HEK293 (cell line): ENCODE results near the gene POU2AF3.
"Not testable (repeated sequence)": the region's sequence is repeated elsewhere in the genome, so short reads cannot be mapped to it uniquely, and the experiment has no call there.

ENCODE experiments used
- CTCF ChIA-PET: fragments of 350-600 bp; formaldehyde crosslinking; extraction: SDS; loops from one replicate; lab custom pipeline; 2021; ENCODE audit warnings: antibody characterized with exemption; lab: Yijun Ruan, JAX
- POLR2A ChIA-PET: fragments of 300-600 bp; formaldehyde crosslinking; extraction: SDS; loops from one replicate; lab custom pipeline; 2020; ENCODE audit warnings: antibody characterized with exemption, inconsistent platforms; lab: Yijun Ruan, JAX
- H3K27ac ChIP-seq: fragments of 200-500 bp; sonication (Bioruptor generic); 2 replicates; pipeline ENCODE4 v1.5.1; 2014; ENCODE audit warnings: low read depth, low read length, control low read depth, inconsistent platforms; ENCODE audit errors: extremely low read depth
- H3K36me3 ChIP-seq, 2 experiments: fragments of 200-500 bp in 1 of 2; sonication (Bioruptor generic) in 1 of 2; 1 replicate in 1 of 2; 2 replicates in 1 of 2; pipeline ENCODE4 v1.5.1; 2014 to 2017; ENCODE audit warnings: inconsistent platforms in 2 of 2, low read length in 2 of 2; ENCODE audit not compliant: control insufficient read depth in 2 of 2, insufficient read depth in 1 of 2
- H3K4me1 ChIP-seq: fragments of 200-500 bp; sonication (Bioruptor generic); 2 replicates; pipeline ENCODE4 v1.5.1; 2014; ENCODE audit warnings: mild to moderate bottlenecking, low read length, inconsistent platforms; ENCODE audit not compliant: control insufficient read depth, insufficient read depth
- H3K4me3 ChIP-seq: 2 replicates; pipeline ENCODE4 v1.5.1; 2011; ENCODE audit warnings: low read depth, mild to moderate bottlenecking, control low read depth, low read length, moderate library complexity
- H3K9me3 ChIP-seq: fragments of 200-500 bp; sonication (Bioruptor generic); 2 replicates; pipeline ENCODE4 v1.5.1; 2014; ENCODE audit warnings: low read depth, low read length, inconsistent platforms; ENCODE audit not compliant: control insufficient read depth, insufficient read depth
- GLI2 ChIP-seq: fragments of 450-650 bp; formaldehyde crosslinking; IDR thresholded peaks from 2 replicates; pipeline ENCODE4; 2017; ENCODE audit warnings: missing biosample characterization, missing genetic modification characterization, low read depth, borderline replicate concordance
- OSR2 ChIP-seq: fragments of 450-650 bp; formaldehyde crosslinking; IDR thresholded peaks from 2 replicates; pipeline ENCODE4 v1.5.1; 2016; ENCODE audit warnings: missing biosample characterization, missing genetic modification characterization
- OVOL3 ChIP-seq: fragments of 450-650 bp; formaldehyde crosslinking; IDR thresholded peaks from 2 replicates; pipeline ENCODE4 v1.5.1; 2016; ENCODE audit warnings: missing biosample characterization, missing genetic modification characterization
- ZNF112 ChIP-seq: fragments of 450-650 bp; formaldehyde crosslinking; IDR thresholded peaks from 2 replicates; pipeline ENCODE4 v1.5.0; 2017; ENCODE audit warnings: missing biosample characterization, missing genetic modification characterization
- ZNF350 ChIP-seq: fragments of 450-650 bp; formaldehyde crosslinking; IDR thresholded peaks from 2 replicates; pipeline ENCODE4 v1.5.0; 2017; ENCODE audit warnings: missing biosample characterization, mild to moderate bottlenecking, missing genetic modification characterization
- ZNF366 ChIP-seq: fragments of 450-650 bp; formaldehyde crosslinking; conservative IDR thresholded peaks from 2 replicates; pipeline ENCODE4 v1.5.1; 2016; ENCODE audit warnings: missing biosample characterization, missing genetic modification characterization
- ZNF426 ChIP-seq: fragments of 450-650 bp; formaldehyde crosslinking; IDR thresholded peaks from 2 replicates; pipeline ENCODE4 v1.5.1; 2017; ENCODE audit warnings: missing biosample characterization, missing genetic modification characterization, mild to moderate bottlenecking, inconsistent platforms, moderate library complexity
- ZNF521 ChIP-seq: fragments of 450-650 bp; formaldehyde crosslinking; IDR thresholded peaks from 2 replicates; pipeline ENCODE4 v1.5.1; 2017; ENCODE audit warnings: missing biosample characterization, mild to moderate bottlenecking, missing genetic modification characterization
- ZNF530 ChIP-seq: fragments of 450-650 bp; formaldehyde crosslinking; IDR thresholded peaks from 2 replicates; pipeline ENCODE4 v1.5.1; 2016; ENCODE audit warnings: low read depth, missing biosample characterization, missing genetic modification characterization
- ZSCAN16 ChIP-seq: fragments of 450-650 bp; formaldehyde crosslinking; IDR thresholded peaks from 2 replicates; pipeline ENCODE4 v1.5.1; 2016; ENCODE audit warnings: missing biosample characterization, missing genetic modification characterization
- TF ChIP-seq, protein P1 (sequence below): fragments of 450-650 bp; formaldehyde crosslinking; IDR thresholded peaks from 2 replicates; pipeline ENCODE4 v1.5.1; 2016; ENCODE audit warnings: missing biosample characterization, missing genetic modification characterization
- TF ChIP-seq, protein P2 (sequence below): fragments of 450-650 bp; formaldehyde crosslinking; IDR thresholded peaks from 2 replicates; pipeline ENCODE4 v1.5.1; 2016; ENCODE audit warnings: missing biosample characterization, missing genetic modification characterization

Gene POU2AF3

DNA sequence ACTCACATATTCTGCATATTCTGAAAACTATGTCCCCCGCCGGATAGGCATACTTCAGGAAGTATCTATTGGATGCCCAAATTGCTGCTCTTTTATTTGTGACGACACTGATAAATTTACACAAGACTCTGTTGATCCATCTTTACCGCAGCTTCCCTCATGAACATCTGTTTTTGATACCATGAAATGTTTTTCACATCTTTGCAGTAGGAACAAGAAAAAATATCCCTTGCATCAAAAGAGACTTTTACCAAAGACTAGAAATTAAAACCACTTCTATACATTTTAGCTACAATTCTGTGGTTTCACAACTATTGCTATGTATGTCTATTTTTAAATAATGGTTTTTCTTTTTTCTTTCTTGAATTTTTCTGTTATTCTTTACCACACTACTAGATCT, 37.5 kb upstream of the POU2AF3 start:
- ChIA-PET CTCF (interaction anchor here (1.6 to 1.7 kb wide), 2 partner anchors 22 to 162 kb away, joined by 7 read pairs; no protein-coding TSS in a partner anchor), POLR2A (no interaction called here)
- Histone ChIP-seq H3K36me3 (no peaks in the 10 kb centered on the region), H3K9me3 (no peaks in the 10 kb centered on the region), H3K27ac (no peak overlapping the region), H3K4me3 (no peak overlapping the region), H3K4me1 (no peaks in the 10 kb centered on the region)
- no peak for TF ChIP-seq ZNF521 (tag by site-specific recombination)
- TF ChIP-seq ZNF530: no peak
- no peak for TF ChIP-seq OVOL3 (tag by site-specific recombination)
- no peak for TF ChIP-seq ZNF426 (tag by site-specific recombination)
- no peak for TF ChIP-seq ZNF112
- no peak for TF ChIP-seq ZSCAN16 (tag by site-specific recombination)
- TF ChIP-seq OSR2: no peak
- TF ChIP-seq, protein P1, sequence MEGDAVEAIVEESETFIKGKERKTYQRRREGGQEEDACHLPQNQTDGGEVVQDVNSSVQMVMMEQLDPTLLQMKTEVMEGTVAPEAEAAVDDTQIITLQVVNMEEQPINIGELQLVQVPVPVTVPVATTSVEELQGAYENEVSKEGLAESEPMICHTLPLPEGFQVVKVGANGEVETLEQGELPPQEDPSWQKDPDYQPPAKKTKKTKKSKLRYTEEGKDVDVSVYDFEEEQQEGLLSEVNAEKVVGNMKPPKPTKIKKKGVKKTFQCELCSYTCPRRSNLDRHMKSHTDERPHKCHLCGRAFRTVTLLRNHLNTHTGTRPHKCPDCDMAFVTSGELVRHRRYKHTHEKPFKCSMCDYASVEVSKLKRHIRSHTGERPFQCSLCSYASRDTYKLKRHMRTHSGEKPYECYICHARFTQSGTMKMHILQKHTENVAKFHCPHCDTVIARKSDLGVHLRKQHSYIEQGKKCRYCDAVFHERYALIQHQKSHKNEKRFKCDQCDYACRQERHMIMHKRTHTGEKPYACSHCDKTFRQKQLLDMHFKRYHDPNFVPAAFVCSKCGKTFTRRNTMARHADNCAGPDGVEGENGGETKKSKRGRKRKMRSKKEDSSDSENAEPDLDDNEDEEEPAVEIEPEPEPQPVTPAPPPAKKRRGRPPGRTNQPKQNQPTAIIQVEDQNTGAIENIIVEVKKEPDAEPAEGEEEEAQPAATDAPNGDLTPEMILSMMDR: no peak

DNA sequence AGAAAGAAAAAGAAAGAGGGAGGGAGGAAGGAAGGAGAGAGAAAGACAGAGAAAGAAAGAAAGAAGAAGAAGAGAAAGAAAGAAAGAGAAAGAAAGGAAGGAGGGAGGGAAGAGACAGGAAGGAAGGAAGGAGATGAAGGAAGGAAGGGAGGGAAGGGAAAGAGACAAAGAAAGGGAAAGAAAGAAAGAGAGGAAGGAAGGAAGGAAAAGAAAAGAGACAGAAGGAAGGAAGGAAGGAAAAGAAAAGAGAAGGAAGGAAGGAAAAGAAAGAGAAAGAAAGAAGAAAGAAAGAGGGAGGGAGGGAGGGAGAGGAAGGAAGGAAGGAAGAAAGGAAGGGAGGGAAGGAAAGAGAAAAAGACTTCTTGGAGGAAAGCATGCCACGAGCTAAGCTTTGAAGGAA, 33.7 kb upstream of the POU2AF3 start:
- TF ChIP-seq ZNF350: no peak
- TF ChIP-seq ZNF366 (tag by site-specific recombination): peak; percentile 82
- ChIA-PET POLR2A (no interaction called here), CTCF (no interaction called here)
- no peak overlapping the region for H3K4me3 ChIP-seq
- no peaks in the 10 kb centered on the region for H3K36me3 ChIP-seq
- H3K27ac ChIP-seq: no peak overlapping the region
- H3K4me1 ChIP-seq: no peaks in the 10 kb centered on the region
- no peaks in the 10 kb centered on the region for H3K9me3 ChIP-seq

DNA sequence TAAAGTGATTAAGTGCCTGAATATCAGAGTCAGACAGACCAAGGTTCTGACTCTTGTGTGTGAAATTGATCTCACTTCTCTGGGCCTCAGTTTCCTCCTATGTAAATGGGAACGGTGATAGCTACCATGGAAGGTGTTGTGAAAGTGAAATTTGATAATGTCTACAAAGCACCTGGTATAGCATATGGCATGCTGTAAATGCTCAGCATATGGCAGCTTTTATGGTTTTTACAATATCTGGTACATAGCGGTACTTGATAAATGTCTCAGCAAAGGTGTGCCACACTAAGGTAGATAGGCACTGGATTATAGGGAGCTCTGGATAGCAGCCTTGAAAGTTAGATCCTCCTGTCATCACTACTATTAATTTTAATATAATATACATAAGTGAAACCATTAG, 32.9 kb upstream of the POU2AF3 start:
- Histone ChIP-seq H3K4me1 (no peaks in the 10 kb centered on the region), H3K4me3 (no peak overlapping the region), H3K27ac (no peak overlapping the region), H3K9me3 (no peaks in the 10 kb centered on the region), H3K36me3 (no peaks in the 10 kb centered on the region)
- TF ChIP-seq, protein P2, sequence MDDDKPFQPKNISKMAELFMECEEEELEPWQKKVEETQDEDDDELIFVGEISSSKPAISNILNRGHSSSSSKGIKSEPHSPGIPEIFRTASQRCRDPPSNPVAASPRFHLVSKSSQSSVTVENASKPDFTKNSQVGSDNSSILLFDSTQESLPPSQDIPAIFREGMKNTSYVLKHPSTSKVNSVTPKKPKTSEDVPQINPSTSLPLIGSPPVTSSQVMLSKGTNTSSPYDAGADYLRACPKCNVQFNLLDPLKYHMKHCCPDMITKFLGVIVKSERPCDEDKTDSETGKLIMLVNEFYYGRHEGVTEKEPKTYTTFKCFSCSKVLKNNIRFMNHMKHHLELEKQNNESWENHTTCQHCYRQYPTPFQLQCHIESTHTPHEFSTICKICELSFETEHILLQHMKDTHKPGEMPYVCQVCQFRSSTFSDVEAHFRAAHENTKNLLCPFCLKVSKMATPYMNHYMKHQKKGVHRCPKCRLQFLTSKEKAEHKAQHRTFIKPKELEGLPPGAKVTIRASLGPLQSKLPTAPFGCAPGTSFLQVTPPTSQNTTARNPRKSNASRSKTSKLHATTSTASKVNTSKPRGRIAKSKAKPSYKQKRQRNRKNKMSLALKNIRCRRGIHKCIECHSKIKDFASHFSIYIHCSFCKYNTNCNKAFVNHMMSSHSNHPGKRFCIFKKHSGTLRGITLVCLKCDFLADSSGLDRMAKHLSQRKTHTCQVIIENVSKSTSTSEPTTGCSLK (tag by site-specific recombination): no peak
- no peak for TF ChIP-seq GLI2 (tag by site-specific recombination)
- ChIA-PET POLR2A (no interaction called here), CTCF (interaction anchor here (0.5 to 1.0 kb wide), 2 partner anchors 17 to 189 kb away, joined by 3 read pairs; no protein-coding TSS in a partner anchor)

DNA sequence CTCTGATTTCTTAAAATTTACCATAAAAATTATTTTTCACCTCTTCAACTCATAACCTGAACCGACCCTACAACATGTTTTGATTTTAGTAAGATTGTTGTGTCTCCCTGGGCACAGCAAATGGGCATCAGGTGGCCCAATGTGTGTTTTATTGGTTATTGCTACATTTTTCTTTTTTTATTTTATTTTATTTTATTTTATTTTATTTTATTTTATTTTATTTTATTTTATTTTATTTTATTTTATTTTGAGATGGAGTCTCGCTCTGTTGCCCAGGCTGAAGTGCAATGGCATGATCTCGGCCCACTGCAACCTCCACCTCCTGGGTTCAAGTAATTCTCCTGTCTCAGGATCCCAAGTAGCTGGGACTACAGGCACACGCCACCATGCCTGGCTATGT, 30.0 kb upstream of the POU2AF3 start:
- not testable (repeated sequence) for H3K9me3 ChIP-seq, H3K4me3 ChIP-seq, H3K27ac ChIP-seq, H3K36me3 ChIP-seq, H3K4me1 ChIP-seq
- ChIA-PET CTCF (interaction anchor here (0.5 to 1.3 kb wide), 3 partner anchors 15 to 1325 kb away, joined by 3 read pairs; no protein-coding TSS in a partner anchor), POLR2A (interaction anchor here (0.7 kb wide), 1 partner anchor 24 kb away, joined by 5 read pairs; no protein-coding TSS in a partner anchor)
